GM12872 (cell line): ENCODE data around the gene ARMC9.

Source experiments
- TF ChIP-seq, protein P1 (sequence below): IDR thresholded peaks from 3 replicates; pipeline ENCODE4 v1.5.1; 2011; ENCODE audit warnings: low read depth, mild to moderate bottlenecking, low read length, moderate library complexity; ENCODE audit not compliant: insufficient read depth

Gene ARMC9

DNA sequence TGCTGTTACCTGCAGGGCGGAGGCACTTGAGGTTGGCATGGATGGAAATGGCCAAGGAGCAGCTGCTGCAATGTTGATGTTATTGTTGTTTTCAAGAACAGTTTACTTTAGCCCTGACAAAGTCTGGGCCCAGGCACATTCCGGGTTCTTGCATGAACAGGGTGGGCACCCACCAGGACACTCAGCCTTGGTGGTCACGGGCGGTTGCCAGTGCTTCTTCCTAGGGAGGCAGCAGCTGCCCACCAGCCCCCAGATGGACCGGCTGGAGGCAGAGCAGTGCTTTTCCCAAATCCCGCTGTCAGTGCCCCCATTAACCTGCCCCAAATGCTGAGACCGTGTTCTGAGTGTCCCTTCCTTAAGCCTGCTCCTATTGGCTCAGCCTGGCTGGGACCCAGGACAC, 158.6 kb downstream of the ARMC9 start:
- TF ChIP-seq, protein P1, sequence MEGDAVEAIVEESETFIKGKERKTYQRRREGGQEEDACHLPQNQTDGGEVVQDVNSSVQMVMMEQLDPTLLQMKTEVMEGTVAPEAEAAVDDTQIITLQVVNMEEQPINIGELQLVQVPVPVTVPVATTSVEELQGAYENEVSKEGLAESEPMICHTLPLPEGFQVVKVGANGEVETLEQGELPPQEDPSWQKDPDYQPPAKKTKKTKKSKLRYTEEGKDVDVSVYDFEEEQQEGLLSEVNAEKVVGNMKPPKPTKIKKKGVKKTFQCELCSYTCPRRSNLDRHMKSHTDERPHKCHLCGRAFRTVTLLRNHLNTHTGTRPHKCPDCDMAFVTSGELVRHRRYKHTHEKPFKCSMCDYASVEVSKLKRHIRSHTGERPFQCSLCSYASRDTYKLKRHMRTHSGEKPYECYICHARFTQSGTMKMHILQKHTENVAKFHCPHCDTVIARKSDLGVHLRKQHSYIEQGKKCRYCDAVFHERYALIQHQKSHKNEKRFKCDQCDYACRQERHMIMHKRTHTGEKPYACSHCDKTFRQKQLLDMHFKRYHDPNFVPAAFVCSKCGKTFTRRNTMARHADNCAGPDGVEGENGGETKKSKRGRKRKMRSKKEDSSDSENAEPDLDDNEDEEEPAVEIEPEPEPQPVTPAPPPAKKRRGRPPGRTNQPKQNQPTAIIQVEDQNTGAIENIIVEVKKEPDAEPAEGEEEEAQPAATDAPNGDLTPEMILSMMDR = no peak

DNA sequence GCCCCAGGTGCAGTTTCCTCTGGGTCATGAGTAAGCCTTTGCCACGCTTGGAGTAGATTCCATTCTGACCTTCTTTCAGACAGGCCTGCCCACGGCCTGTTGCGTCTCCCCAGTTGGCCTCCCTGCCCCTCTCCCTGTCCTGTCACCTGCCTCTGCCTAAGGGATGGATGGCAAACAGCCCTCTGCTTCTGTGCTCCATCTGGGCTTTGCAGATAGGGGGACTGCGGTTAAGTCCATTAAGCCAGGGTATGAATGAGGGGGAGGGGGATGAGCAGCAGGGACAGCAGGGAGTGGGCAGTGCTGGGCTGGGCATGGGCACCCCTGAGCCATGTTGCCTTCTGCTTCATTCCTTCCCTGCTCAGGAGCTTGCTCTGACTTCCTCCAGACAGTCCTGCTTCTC, 159.5 kb downstream of the ARMC9 start:
- TF ChIP-seq, protein P1 = no peak

DNA sequence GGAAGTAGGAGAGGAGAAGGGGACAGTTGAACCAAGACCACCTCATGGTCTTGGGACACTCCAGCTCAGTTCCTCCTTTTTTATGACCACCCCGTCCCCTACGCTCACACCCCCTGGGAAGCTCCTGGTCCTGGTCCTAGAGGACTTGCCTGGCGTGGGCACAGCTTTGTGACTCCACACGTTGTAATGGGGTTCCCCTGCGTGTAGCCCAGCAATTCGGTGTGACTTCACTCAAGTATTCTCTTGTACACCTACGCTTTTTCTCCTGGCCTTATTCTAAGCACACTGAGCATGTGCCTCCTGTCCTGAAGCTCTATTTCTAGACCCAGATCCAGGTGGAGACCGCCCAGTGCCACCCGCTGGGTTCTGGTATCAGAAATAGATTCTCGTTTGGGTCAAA, 161.0 kb downstream of the ARMC9 start:
- TF ChIP-seq, protein P1 = no peak

DNA sequence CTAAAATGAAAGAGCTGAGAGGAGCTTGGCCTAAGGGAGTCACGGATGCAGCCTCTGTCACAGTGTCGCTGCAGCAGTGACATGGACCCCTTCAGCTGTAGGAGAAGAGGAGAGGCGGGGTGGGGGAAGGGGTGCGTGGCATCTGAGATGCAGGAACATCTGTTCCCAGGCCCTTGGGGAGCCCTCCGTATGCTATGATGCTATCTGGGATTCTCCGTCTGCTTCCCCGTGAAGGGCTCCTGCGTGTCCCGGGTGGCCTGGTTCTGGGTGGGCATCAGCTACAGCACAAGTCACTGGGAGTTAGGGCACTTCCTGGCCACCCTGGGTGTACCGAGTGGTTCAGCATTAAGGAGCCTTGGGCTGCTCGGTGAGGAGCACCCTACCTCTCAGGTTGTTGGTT, 161.5 kb downstream of the ARMC9 start:
- TF ChIP-seq, protein P1 = no peak

DNA sequence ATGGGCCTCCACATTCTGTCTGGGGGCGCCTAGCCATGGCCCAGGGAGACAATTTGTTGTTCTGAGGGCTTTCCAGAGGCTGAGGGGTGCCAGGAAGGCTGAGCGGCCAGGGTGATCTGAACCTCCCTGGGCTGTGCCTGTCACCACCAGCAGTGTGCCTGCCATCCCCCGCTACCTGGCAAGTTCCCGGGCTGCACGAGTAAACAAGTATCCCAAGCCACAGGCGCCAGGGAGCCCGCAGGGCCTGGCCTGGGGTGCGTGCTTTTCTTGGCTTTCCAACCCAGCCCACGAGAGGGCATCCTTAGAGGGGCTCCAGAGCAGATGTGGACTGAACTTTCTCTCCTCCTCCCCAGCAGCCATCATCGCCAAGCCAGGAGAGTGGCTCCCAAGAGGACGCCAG, 162.0 kb downstream of the ARMC9 start:
- TF ChIP-seq, protein P1 = no peak

DNA sequence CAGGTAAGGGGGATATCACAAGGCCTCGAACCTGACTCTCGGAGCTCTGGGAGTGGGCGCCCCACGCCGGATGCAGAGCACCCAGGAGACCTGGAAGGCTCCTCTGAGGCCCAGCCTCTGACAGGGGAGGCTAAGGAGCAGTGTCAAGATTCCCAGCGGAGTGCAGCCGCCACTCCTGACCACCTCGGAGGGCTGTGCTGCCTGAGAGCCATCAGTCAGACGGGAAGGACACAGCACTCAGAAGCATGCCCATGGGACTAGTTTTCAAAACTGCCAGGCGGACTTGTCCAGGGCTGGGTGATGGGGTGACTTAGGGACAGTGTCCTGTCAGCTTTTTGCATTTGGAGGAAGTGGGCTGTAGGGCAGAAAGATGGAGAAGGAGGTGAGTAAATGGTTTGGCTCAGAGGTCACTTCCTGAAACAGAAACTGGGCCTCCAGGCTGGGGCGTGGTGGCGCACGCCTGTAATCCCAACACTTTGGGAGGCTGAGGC, 162.5 kb downstream of the ARMC9 start:
- TF ChIP-seq, protein P1 = no peak

DNA sequence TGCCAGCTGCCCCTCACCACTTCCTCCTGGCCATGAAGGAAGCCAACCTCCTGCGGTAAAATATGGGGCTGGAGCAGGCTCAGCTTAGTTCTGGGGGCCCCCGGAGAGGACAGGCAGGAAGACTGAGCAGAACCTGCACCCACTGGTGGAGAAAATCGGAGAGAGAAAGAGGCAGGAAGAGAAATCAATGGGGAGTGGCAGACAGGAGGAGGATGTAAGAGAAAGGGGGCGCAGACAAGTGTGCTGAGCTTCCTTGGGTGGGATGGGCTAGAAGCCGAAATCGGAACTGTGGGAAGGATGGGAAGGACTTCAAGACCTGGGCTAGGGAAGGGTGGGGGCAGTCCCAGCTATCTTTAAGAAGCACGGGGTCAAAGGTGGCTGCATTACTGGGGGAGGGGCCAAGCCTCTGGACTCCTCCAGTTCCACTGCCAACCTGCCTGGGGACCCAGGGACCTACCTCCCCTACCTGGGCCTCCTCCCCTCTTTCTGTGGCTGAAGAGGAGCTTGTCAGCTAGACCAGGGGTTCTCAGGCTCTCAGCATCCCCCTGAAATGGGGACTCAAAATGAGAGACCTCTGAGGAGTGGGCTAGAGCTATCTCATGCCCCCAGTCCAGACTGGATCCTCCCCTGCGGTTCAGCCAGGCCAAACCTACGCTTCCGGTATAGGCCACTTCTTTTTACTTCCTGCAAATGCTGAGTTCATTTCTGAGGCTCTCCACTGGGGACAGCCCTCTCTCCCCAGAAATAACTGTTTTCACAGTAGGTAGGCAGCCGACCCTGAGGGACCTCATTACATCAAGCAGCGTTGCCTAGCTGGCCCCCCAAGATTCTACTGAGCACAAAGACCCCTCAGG, 163.5 kb downstream of the ARMC9 start:
- TF ChIP-seq, protein P1 = peak; percentile 61; the same call in 2 of the 3 replicates
